Vagina (tissue), 2 donors: ENCODE measurements around the gene DLD.

Source experiments
- POLR2A ChIP-seq, 2 donors: fragments of 450-650 bp; IDR thresholded peaks; one replicate each; pipeline ENCODE4 v1.6.1; 2017; ENCODE audit warnings: antibody characterized with exemption in 2 of 2, mild to moderate bottlenecking in 2 of 2, moderate library complexity in 2 of 2
- POLR2AphosphoS5 ChIP-seq, 2 donors: sonication (generic); formaldehyde crosslinking; IDR thresholded peaks; one replicate each; pipeline ENCODE4 v1.9.0; 2017; ENCODE audit warnings: antibody characterized with exemption in 2 of 2, mild to moderate bottlenecking in 2 of 2, low read depth in 1 of 2; ENCODE audit not compliant: insufficient read depth in 1 of 2
- TF ChIP-seq, protein P1 (sequence below), 3 experiments: fragments of 450-650 bp in 2 of 3; fragments of 200-600 bp in 1 of 3; sonication (generic) in 1 of 3; IDR thresholded peaks; one replicate each; pipeline ENCODE4 v1.5.1; 2017 to 2019; ENCODE audit warnings: antibody characterized with exemption in 3 of 3, mild to moderate bottlenecking in 2 of 3, moderate library complexity in 2 of 3

DNA sequence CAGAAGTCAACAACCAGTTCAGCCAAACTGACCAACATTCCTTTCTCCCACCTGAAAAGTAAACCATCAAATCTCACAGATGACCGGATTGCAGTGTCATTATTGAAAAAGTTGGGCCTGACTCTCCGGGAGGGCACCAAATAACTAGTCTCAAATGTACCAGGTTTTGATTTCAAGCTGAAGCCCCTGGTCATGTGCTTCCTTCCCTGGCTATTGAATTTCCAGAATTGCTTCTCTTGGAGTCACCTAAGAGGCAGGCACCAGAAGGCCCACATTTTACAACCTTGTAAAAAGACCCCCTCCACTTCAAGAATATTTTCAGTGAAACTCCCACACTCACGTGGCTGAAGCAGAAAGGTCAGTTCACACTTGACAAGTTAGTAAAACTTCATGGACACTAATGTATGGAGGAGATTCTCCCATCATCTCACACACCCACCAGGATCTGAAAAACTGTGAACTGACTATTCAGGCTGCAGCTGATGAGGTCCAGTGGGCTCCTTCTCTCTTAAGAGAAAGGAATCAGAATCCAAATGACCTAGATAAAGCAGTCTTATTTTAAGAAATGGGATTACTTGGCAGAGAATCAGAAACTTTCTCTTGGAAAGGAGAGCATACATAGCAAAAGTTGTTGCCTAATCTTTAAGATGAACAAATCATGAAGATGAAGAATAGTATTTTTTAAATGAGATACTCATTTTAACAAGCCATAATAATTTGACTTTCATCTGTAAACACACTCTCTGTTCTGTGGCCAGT, 53.6 kb downstream of the DLD start:
- TF ChIP-seq, protein P1, sequence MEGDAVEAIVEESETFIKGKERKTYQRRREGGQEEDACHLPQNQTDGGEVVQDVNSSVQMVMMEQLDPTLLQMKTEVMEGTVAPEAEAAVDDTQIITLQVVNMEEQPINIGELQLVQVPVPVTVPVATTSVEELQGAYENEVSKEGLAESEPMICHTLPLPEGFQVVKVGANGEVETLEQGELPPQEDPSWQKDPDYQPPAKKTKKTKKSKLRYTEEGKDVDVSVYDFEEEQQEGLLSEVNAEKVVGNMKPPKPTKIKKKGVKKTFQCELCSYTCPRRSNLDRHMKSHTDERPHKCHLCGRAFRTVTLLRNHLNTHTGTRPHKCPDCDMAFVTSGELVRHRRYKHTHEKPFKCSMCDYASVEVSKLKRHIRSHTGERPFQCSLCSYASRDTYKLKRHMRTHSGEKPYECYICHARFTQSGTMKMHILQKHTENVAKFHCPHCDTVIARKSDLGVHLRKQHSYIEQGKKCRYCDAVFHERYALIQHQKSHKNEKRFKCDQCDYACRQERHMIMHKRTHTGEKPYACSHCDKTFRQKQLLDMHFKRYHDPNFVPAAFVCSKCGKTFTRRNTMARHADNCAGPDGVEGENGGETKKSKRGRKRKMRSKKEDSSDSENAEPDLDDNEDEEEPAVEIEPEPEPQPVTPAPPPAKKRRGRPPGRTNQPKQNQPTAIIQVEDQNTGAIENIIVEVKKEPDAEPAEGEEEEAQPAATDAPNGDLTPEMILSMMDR (IDR thresholded peaks at IDR 0.05) = no peak
- TF ChIP-seq POLR2A (IDR thresholded peaks at IDR 0.05) (no peak), POLR2AphosphoS5 (IDR thresholded peaks at IDR 0.05; ENCODE audit: insufficient read depth in 1 of 2, low read depth in 1 of 2) (no peak)
